Measurements from ENCODE around the gene MYL2. TPM values are rescaled to one million over a fixed set of nuclear protein-coding genes. Genes with fewer than 3 reads are reported as not detected.

Gene MYL2
- total RNA-seq, 4 donors from 2014 or later = not detected

GRCh38 chr12:110934093-110934852, 13.9 kb upstream of the MYL2 start:
- peaks cover 0 to 7% (median 0%) of the 10 kb centered on the region in 4 donors for H3K4me1 ChIP-seq
- no peak for DNase-seq (ENCODE audit: low spot score in 2 of 2)
- 72 to 79% methylated on average over 3 of the region's 3 CpGs for WGBS, 2 donors
- H3K9me3 ChIP-seq = no peaks in the 10 kb centered on the region
- TF ChIP-seq POLR2A (IDR thresholded peaks at IDR 0.05) (no peak), CTCF (IDR thresholded peaks at IDR 0.05) (no peak), EP300 (IDR thresholded peaks at IDR 0.05) (no peak)
- H3K27me3 ChIP-seq = peaks cover 0 to 17% of the 10 kb centered on the region in 2 donors
- no peak overlapping the region for H3K27ac ChIP-seq
- no peaks in the 10 kb centered on the region for H3K36me3 ChIP-seq
- H3K4me3 ChIP-seq = no peak overlapping the region

- WGBS, 2 donors = 89 to 93% methylated on average over 16 of the region's 16 CpGs
These were observed 13.1 kb upstream of the MYL2 start for GRCh38 chr12:110933326-110933974.

GRCh38 chr12:110932046-110932445, 11.7 kb upstream of the MYL2 start:
- H3K27me3 ChIP-seq = peaks cover 0 to 13% of the 10 kb centered on the region in 2 donors
- 41 to 42% methylated on average over 11 of the region's 11 CpGs for WGBS, 2 donors
- H3K36me3 ChIP-seq = no peaks in the 10 kb centered on the region
- H3K4me1 ChIP-seq = peaks cover 0 to 4% (median 0%) of the 10 kb centered on the region in 4 donors
- H3K4me3 ChIP-seq = no peak overlapping the region
- H3K9me3 ChIP-seq = no peaks in the 10 kb centered on the region
- TF ChIP-seq EP300 (IDR thresholded peaks at IDR 0.05) = no peak
- no peak for TF ChIP-seq CTCF (IDR thresholded peaks at IDR 0.05)
- TF ChIP-seq POLR2A (IDR thresholded peaks at IDR 0.05) = no peak
- DNase-seq (ENCODE audit: low spot score in 2 of 2) = no peak
- no peak overlapping the region for H3K27ac ChIP-seq

More at GRCh38 chr12:110933326-110933974, 13.1 kb upstream of the MYL2 start:
- Histone ChIP-seq H3K4me3 (no peak overlapping the region), H3K27ac (no peak overlapping the region), H3K36me3 (no peaks in the 10 kb centered on the region), H3K9me3 (no peaks in the 10 kb centered on the region), H3K4me1 (peaks cover 0 to 7% (median 0%) of the 10 kb centered on the region in 4 donors), H3K27me3 (peaks cover 0 to 17% of the 10 kb centered on the region in 2 donors)
- DNase-seq (ENCODE audit: low spot score in 2 of 2) = no peak
- TF ChIP-seq POLR2A (IDR thresholded peaks at IDR 0.05) (no peak), CTCF (IDR thresholded peaks at IDR 0.05) (no peak), EP300 (IDR thresholded peaks at IDR 0.05) (no peak)

GRCh38 chr12:110931315-110931728, 10.9 kb upstream of the MYL2 start:
- TF ChIP-seq CTCF (IDR thresholded peaks at IDR 0.05) (no peak), EP300 (IDR thresholded peaks at IDR 0.05) (no peak), POLR2A (IDR thresholded peaks at IDR 0.05) (no peak)
- DNase-seq (ENCODE audit: low spot score in 2 of 2) = no peak
- H3K4me3 ChIP-seq = no peak overlapping the region
- peaks cover 0 to 8% of the 10 kb centered on the region in 2 donors for H3K27me3 ChIP-seq
- no peaks in the 10 kb centered on the region for H3K36me3 ChIP-seq
- no peaks in the 10 kb centered on the region for H3K4me1 ChIP-seq
- H3K9me3 ChIP-seq = no peaks in the 10 kb centered on the region
- 41 to 53% methylated on average over 16 of the region's 16 CpGs for WGBS, 2 donors
- no peak overlapping the region for H3K27ac ChIP-seq

All from tibial nerve (tissue), 4 donors.